Peyer's patch (tissue), 4 donors: ENCODE measurements around the gene ENSA.

ENCODE experiments used
- POLR2A ChIP-seq, 2 donors: fragments of 450-650 bp; IDR thresholded peaks; one replicate each; pipeline ENCODE4 v1.5.1; 2017; ENCODE audit warnings: antibody characterized with exemption in 2 of 2, mild to moderate bottlenecking in 2 of 2, moderate library complexity in 2 of 2
- TF ChIP-seq, protein P1 (sequence below), 6 experiments: fragments of 450-650 bp in 4 of 6; fragments of 200-600 bp in 2 of 6; sonication (generic) in 1 of 6; IDR thresholded peaks; one replicate each; pipeline ENCODE4 v1.5.1; 2017 to 2019; ENCODE audit warnings: antibody characterized with exemption in 6 of 6, mild to moderate bottlenecking in 3 of 6, moderate library complexity in 1 of 6

DNA sequence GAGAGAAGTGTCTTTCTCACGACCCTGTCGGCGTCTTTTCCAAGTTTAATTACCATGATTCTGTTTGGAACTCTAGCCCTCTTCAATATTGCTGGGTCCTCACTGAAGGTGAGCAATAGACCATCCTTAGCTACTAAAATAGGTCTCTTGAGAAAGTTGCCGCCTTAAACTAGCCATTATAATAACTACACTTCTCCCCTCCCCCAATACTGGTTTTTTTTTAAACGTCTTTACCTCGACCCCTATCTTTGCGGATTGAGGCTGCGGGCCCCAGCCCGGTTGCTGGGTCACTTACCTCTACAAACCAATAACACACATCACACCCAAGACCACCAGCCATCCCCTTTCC is 672 bp downstream of the ENSA start:
- TF ChIP-seq, protein P1, sequence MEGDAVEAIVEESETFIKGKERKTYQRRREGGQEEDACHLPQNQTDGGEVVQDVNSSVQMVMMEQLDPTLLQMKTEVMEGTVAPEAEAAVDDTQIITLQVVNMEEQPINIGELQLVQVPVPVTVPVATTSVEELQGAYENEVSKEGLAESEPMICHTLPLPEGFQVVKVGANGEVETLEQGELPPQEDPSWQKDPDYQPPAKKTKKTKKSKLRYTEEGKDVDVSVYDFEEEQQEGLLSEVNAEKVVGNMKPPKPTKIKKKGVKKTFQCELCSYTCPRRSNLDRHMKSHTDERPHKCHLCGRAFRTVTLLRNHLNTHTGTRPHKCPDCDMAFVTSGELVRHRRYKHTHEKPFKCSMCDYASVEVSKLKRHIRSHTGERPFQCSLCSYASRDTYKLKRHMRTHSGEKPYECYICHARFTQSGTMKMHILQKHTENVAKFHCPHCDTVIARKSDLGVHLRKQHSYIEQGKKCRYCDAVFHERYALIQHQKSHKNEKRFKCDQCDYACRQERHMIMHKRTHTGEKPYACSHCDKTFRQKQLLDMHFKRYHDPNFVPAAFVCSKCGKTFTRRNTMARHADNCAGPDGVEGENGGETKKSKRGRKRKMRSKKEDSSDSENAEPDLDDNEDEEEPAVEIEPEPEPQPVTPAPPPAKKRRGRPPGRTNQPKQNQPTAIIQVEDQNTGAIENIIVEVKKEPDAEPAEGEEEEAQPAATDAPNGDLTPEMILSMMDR (IDR thresholded peaks at IDR 0.05) = no peak
- TF ChIP-seq POLR2A (IDR thresholded peaks at IDR 0.05) = no peak
